Astrocyte of the hippocampus (primary cell): ENCODE results near the gene GLOD5.

Source experiments
- DNase-seq: peaks from one replicate; pipeline ENCODE4 v3.0.0; 2011; ENCODE audit warnings: low read depth, low spot score

GLOD5 gene

GRCh38 chrX:48753708-48754228 lies 7.8 kb upstream of the GLOD5 start:
- no peak for DNase-seq

- no peak for DNase-seq
Measured at GRCh38 chrX:48754238-48754637, 7.3 kb upstream of the GLOD5 start.

DNA sequence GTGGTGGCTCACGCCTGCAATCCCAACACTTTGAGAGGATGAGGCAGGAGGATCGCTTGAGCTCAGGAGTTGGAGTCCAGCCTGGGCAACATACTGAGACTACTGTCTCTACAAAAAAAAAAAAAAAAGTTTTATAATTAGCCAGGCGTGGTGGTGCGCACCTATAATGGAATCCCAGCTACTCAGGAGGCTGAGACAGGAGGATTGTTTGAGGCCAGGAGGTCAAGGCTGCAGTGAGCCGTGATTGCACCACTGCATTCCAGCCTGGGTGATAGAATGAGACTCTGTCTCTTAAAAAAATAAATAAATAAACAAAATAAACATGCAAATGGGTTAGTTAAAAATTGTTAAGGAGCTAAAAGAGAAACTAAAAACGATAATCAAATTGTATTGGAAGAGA lies 7.7 kb downstream of the GLOD5 start:
- no peak for DNase-seq

DNA sequence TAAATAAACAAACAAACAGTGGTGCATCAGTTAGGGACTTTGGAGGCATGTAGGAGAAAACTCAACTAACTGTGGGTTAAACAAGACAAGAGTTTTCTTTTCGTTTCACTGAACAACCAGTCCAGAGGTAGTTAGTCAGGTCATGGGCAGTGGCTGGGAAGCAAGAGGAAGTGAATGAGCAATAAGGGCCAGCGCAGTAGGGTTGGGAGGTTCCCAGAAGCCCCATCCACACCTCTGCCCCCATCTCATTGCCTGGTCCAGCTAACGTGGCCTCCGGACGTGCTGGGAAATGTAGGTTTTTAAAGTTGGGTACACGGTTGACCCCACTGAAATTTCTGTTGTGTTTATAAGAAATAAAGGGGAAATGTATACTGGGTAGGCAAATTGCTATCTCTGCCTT lies 8.7 kb downstream of the GLOD5 start:
- no peak for DNase-seq

DNA sequence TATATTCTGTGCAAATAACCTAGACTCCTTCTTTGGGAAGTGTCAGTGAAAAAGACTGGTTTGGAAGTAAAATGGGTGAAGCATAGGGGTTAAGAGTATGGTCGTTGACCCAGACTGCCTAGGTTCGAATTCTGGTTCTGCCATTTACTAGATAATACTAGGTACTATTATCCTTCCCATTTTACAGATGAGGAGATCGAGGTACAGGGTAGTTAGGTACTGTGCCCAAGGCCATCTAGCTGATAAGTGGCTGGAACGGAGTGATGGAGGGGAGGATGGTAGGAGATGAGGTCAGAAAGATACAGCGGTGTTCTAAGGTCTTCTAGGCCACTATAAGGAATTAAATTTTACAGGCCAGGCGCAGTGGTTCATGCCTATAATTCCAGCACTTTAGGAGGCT lies 11.1 kb downstream of the GLOD5 start:
- no peak for DNase-seq

DNA sequence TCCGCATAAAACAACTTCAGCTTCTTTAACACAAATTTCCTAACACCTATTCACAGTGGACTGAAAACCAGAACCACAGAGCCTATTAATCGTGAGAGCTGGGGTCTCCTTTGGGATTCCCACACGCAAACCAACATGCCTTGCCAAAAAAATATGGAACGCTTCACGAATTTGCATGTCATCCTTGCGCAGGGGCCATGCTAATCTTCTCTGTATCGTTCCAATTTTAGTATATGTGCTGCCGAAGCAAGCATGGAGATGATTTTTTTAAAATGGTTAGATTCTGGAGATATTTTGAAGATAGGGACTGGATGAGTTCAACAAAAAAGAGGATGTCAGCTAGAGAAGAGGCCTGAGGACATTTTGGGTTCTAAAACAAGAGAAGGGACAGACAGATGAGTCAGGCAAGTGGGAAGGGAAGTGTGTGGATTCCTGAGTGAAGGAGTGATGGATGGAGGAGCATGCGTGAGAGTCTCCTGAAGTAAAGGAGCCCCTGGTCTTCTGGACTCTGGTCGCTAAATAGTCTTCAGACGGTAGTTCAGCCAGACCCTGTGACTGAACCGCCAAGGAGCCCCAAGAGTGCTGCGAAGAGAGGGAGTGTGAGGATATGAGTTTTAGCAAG lies 15.4 kb downstream of the GLOD5 start:
- DNase-seq: no peak

DNA sequence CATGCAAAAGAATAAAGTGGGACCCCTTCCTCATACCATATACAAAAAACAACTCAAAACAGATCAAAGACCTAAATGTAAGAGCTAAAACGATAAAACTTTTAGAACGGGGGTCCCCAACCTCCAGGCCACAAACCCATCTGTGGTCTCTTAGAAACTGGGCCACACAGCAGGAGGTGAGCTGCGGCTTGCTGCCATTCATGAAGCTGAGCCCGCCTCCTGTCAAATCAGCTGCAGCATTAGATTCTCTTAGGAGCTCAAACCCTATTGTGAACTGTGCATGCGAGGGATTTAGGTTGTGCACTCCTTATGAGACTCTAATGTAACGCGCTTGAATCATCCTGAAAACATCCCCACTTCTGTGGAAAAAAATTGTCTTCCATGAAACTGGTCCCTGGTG lies 17.9 kb downstream of the GLOD5 start:
- DNase-seq: no peak

DNA sequence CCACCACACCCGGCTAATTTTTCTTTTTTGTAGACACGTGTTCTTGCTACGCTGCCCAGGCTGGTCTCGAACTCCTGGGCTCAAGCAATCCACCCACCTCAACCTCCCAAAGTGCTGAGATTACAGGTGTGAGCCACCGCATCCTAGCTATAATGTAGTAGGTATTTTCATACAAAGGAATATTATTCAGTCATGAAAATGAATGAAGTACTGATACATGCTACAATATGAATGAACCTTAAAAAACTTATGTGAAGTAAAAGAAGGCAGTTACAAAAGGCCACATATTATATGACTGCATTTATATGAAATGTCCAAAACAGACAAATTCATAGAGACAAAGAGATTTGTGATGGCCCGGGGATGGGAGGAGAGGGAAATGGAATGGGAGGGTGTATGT lies 20.2 kb downstream of the GLOD5 start:
- DNase-seq: no peak

- DNase-seq: no peak
Measured at GRCh38 chrX:48782216-48782615, 20.7 kb downstream of the GLOD5 start.

GRCh38 chrX:48782795-48783194 lies 21.2 kb downstream of the GLOD5 start:
- no peak for DNase-seq

DNA sequence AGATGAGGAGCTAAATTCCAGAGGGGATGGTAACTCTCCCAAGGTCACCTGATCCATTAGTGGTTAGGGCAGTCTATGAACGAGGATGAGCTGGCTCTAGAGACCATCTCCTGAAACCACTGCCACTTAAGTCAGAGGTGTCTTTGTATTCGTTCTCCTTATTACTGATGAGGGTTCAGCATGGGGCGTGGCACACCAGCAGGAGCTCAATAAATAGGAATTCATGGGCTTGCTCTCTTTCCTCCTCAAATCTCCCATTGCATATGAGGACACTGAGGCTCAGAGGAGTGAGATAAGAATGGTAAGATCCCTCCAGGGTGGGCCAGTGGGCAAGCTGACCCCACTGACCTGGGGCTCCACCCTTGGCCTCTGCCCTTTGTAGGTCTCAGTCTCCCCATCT lies 23.2 kb downstream of the GLOD5 start:
- no peak for DNase-seq

- DNase-seq: no peak
Measured at GRCh38 chrX:48785186-48785539, 23.6 kb downstream of the GLOD5 start.

- DNase-seq: no peak
Measured at GRCh38 chrX:48785540-48786214, 24.1 kb downstream of the GLOD5 start.

GRCh38 chrX:48786341-48786800 lies 24.8 kb downstream of the GLOD5 start, which contains the start of gene GATA1:
Gene GATA1 (plus strand): TSS chrX:48786590. CDS start chrX:48791110, 4,520 bp downstream.
- no peak for DNase-seq

- DNase-seq: no peak
Measured at GRCh38 chrX:48786825-48787504, 25.4 kb downstream of the GLOD5 start.

DNA sequence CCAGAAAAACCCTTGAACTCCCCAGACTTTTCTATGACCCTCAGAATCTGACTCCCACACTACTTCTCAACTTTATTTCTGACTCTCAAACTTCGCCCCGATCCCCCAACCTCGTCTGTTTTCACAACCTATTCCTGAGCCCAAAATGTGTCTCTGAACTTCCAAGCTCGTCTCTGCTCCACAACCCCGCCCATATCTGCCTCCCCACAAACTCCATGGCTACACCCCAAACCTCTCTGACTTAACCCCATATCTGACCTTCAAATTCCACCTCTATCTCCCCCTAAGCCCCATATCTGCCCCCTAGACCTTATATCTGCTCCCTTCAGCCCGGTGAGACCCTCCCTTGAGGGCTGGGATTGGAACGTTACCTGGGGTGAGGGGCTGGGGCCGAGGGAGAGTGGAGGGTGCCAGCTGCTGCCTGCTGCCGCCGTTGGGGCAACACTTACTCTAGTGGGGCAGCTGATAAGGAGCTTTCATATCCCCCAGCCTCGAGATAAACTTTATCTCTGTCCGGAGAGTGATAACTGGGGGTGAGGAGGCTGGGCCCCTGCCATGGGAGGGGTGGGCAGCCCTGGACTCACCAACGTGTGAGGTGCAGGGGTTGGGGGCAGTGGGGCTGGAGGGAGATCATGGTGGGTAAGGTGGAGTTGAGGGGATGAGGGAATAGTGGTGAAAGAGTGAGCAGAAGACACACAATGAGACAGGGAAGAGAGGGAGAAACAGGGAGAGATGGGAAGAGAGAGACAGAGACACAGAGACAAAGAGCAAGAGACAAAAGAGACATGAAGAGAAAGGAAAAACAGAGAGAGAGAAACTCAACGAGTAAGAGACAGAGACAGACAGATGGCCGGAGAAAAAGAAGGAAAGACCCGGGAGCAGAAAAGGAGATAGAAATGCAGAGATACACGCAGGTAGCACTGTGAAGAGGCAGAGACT lies 26.2 kb downstream of the GLOD5 start:
- no peak for DNase-seq

- DNase-seq: no peak
Measured at GRCh38 chrX:48789366-48790220, 28.0 kb downstream of the GLOD5 start.

DNA sequence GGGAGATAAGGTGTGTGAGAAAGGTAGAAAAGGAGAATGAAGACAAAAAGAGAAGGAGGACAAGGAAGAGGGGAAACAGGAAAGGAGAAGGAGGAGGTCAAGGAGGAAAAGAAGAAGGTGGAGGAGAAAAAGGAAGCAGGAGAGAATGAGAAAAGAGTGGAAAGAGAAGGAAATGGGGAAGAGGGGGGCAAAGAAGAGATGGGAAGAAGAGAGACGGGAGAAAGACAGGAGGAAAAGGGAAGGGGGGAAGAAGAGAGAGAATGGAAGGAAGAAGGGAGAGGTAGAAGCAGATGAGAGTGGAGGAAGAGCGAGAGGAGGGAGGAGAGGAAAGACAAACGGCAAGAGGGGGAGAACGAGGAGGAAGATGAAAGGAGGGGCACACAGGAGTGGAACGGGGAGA lies 28.9 kb downstream of the GLOD5 start:
- DNase-seq: no peak

DNA sequence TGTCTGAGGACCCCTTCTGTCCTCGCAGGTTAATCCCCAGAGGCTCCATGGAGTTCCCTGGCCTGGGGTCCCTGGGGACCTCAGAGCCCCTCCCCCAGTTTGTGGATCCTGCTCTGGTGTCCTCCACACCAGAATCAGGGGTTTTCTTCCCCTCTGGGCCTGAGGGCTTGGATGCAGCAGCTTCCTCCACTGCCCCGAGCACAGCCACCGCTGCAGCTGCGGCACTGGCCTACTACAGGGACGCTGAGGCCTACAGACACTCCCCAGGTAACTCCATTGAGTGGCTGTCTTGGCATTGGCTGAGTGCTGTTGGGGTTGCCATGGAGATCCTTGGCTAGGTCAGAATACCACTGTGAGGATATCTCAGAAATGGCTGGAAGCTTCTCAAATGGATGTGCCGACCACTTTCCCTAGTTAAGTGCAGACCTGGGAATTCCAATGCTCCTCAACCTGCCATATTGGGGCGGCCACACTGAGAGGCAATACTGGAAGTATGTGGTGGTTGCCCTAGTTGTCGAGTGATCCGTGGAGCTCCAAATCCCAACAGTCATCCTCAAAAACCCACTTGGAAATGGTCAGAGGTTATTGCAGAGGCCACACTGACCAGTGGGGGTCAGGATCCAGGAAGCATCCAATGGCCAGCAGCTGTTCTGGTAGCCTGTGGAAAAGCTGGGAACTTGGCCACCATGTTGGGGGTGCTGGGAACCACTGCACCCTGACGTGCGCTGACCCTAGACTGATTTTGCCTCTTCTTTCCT lies 29.7 kb downstream of the GLOD5 start:
- DNase-seq: no peak

- no peak for DNase-seq
Measured at GRCh38 chrX:48792219-48792618, 30.7 kb downstream of the GLOD5 start.
